Ramos (cell line): ENCODE measurements around the gene DEPDC1B.
"Not testable (repeated sequence)": the region's sequence is repeated elsewhere in the genome, so short reads cannot be mapped to it uniquely, and the experiment has no call there.

Experiments
- in situ Hi-C: fragments of 300-500 bp; cut with MboI; formaldehyde crosslinking; loops from one replicate; pipeline ENCODE4 v1.14.3; 2022; ENCODE audit warnings: low sequenced_read_pairs; ENCODE audit not compliant: unreplicated experiment

The DEPDC1B gene

GRCh38 chr5:60699609-60700415 is at the start of gene DEPDC1B:
Gene DEPDC1B, minus strand, starts transcription at chr5:60700166. Its CDS starts 73 bp downstream, at chr5:60700093.
- in situ Hi-C loops = no loop called here

- in situ Hi-C loops = no loop called here
Measured at GRCh38 chr5:60744682-60745081, 44.7 kb upstream of the DEPDC1B start.

GRCh38 chr5:60743511-60744314 is 43.7 kb upstream of the DEPDC1B start:
- in situ Hi-C loops = no loop called here

- in situ Hi-C loops = no loop called here
Measured at GRCh38 chr5:60740322-60740721, 40.4 kb upstream of the DEPDC1B start.

GRCh38 chr5:60738933-60739332 is 39.0 kb upstream of the DEPDC1B start:
- in situ Hi-C loops = no loop called here

GRCh38 chr5:60738461-60738860 is 38.5 kb upstream of the DEPDC1B start:
- in situ Hi-C loops = no loop called here

GRCh38 chr5:60730858-60731257 is 30.9 kb upstream of the DEPDC1B start:
- in situ Hi-C loops = not testable (repeated sequence)

GRCh38 chr5:60727033-60727679 is 27.2 kb upstream of the DEPDC1B start:
- in situ Hi-C loops = no loop called here

GRCh38 chr5:60724126-60724525 is 24.2 kb upstream of the DEPDC1B start:
- in situ Hi-C loops = no loop called here

- in situ Hi-C loops = no loop called here
Measured at GRCh38 chr5:60722416-60722815, 22.4 kb upstream of the DEPDC1B start.

- in situ Hi-C loops = no loop called here
Measured at GRCh38 chr5:60719329-60719728, 19.4 kb upstream of the DEPDC1B start.

GRCh38 chr5:60718166-60718892 is 18.4 kb upstream of the DEPDC1B start:
- in situ Hi-C loops = no loop called here

- in situ Hi-C loops = not testable (repeated sequence)
Measured at GRCh38 chr5:60715201-60715928, 15.4 kb upstream of the DEPDC1B start.

GRCh38 chr5:60712950-60713349 is 13.0 kb upstream of the DEPDC1B start:
- in situ Hi-C loops = no loop called here

GRCh38 chr5:60711892-60712291 is 11.9 kb upstream of the DEPDC1B start:
- in situ Hi-C loops = not testable (repeated sequence)

GRCh38 chr5:60710362-60710761 is 10.4 kb upstream of the DEPDC1B start:
- in situ Hi-C loops = no loop called here

GRCh38 chr5:60705144-60705543 is 5.2 kb upstream of the DEPDC1B start:
- in situ Hi-C loops = no loop called here

- in situ Hi-C loops = no loop called here
Measured at GRCh38 chr5:60703944-60704343, 4.0 kb upstream of the DEPDC1B start.

- in situ Hi-C loops = no loop called here
Measured at GRCh38 chr5:60701321-60701968, 1.5 kb upstream of the DEPDC1B start.
